ENCODE results near the gene RPRD2.
A peak's percentile ranks its signal among the peaks of the same experiment; 100 is the strongest.
"Not testable (repeated sequence)": the region's sequence is repeated elsewhere in the genome, so short reads cannot be mapped to it uniquely, and the experiment has no call there.

The RPRD2 gene

DNA sequence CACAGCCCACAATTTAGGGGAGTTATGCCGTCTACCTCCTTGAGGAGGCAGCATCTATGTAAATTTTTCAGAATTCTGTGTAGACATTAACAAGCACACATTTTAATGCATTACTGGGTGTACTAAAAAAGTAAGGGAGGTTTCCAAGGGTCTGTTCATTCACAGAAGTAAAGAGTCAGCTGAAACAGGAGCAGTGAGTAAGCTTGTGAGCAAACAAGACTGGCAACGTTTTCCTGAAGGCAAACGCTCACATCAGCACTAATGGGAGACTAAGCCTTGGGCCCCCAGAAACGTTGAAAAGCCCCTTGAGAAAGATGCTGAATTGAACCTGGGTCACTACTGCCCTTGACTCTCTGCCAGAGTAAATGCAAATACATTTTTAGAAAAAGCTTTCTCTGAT is 25.7 kb downstream of the RPRD2 start:
- no peak for DNase-seq (ENCODE audit: low read depth in 2 of 2)

- no peak for DNase-seq (ENCODE audit: low read depth in 2 of 2)
These were observed 28.7 kb downstream of the RPRD2 start for GRCh38 chr1:150392627-150393026.

DNA sequence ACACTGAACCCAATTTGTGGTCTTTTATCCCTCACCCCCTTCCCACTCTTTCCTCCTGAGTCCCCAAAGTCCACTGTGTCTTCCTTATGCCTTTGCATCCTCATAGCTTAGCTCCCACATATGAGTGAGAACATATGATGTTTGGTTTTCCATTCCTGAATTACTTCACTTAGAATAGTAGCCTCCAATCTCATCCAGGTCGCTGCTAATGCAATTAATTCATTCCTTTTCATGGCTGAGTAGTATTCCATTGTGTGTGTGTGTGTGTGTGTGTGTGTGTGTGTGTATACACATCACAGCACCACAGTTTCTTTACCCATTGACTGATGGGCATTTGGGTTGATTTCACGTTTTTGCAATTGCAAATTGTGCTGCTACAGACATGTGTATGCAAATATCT is 31.2 kb downstream of the RPRD2 start:
- not testable (repeated sequence) for DNase-seq (ENCODE audit: low read depth in 2 of 2)

DNA sequence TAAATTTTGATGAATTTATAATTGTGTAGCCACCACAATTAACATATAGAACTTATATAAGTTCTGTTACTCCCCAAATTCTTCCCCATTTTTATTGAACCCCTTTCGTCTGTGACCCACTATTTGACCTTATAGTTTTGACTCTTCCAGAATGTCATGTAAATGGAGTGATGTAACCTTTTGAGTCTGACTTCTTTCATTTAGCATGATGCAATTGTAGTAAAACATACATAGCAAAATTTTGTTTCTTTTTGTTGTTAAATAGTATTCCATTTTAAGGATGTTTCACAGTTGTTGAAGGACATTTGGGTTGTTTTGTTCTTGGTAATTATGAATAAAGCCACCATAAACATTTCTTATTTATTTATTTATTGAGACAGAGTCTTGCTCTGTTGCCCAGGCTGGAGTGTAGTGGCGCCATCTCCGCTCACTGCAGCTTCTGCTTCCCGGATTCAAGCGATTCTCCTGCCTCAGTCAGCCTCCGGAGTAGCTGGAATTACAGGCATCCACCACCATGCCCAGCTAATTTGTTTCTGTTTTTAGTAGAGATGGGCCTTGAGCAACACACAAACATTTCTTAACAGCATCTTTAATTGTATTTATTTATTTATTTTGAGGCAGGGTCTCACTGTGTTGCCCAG is 33.6 kb downstream of the RPRD2 start:
- DNase-seq (ENCODE audit: low read depth in 2 of 2), result no peak

DNA sequence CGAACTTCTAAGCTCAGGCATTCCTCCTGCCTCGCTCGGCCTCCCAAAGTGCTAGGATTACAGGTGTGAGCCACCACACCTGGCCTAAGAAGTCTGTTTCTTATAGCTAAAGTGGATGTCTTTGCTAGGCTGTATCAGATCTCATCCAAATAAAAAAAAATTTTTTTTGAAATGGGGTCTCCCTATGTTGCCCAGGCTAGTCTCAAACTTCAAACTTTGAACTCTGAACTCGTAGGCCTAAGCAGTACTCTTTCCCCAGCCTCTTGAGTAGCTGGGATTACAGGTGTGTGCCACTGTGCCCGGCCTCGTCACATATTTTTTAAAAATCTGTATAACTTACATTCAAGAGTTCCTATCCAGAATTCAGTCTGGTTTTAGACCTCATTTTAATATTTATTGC is 40.5 kb downstream of the RPRD2 start:
- DNase-seq (ENCODE audit: low read depth in 2 of 2), result no peak

- no peak for DNase-seq (ENCODE audit: low read depth in 2 of 2)
These were observed 41.7 kb downstream of the RPRD2 start for GRCh38 chr1:150405660-150406059.

GRCh38 chr1:150406483-150406882 is 42.5 kb downstream of the RPRD2 start:
- no peak for DNase-seq (ENCODE audit: low read depth in 2 of 2)

GRCh38 chr1:150407330-150407729 is 43.4 kb downstream of the RPRD2 start:
- DNase-seq (ENCODE audit: low read depth in 2 of 2), result no peak

DNA sequence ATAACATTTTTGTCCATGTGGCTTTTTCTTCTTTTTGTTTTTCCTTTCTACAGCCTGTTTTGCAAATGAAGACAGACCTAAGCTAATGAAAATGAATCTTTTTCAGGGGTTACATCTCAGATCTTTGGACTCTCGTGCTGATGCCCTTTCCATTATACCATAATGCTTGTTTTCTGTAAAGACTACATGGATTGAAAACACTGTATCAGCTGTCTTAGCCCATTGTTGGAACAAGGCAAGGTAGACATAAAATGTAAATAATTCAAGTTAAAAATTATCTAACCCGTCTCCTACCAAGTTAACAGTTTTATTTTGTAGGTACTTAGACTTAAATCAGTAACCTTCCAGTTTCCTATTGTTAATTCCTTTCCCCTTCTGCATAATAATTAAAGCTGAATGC is 44.9 kb downstream of the RPRD2 start:
- DNase-seq (ENCODE audit: low read depth in 2 of 2), result no peak

- DNase-seq (ENCODE audit: low read depth in 2 of 2), result no peak
These were observed 45.8 kb downstream of the RPRD2 start for GRCh38 chr1:150409504-150410362.

DNA sequence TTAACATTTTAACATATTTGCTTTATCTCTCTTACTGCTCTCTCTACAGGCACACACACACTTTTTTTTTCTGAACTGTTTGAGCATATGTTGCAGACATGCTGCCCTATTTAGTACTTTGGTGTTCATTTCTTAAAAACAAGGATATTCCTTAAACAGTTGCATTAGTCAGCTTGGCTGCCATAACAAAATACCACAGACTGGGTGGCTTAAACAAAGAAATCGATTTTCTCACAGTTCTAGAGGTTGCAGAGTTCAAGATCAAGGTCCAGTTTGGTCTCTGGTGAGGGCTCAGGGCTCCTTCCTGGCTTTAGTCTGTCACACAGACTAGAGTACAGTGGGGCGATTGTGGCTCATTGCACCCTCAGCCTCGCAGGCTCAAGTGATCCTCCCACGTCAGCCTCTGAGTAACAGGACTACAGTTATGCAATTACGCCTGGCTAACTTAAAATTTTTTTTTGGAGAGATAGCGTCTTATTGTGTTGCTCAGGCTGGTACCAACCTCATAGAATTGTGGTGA is 46.7 kb downstream of the RPRD2 start:
- no peak for DNase-seq (ENCODE audit: low read depth in 2 of 2)

- no peak for DNase-seq (ENCODE audit: low read depth in 2 of 2)
These were observed 50.6 kb downstream of the RPRD2 start for GRCh38 chr1:150414592-150414991.

DNA sequence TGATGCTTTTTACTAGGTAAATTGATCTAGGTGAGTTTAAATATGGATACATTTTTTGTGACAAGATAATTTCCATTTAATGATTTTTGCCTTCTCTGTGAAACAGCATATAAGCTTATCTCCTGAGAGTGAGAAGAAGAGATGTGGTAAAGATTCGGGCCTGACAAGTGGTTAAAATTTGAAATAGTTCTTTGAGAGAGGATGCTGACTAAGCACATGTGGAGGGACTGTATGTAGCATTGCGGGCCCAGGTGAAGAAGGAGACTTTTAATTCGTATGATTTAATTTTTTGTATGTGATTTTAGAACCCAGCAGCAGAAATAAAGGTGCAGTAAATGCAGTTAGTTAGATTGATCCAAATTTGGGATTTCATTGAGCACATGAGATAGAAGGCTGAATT is 51.9 kb downstream of the RPRD2 start:
- DNase-seq (ENCODE audit: low read depth in 2 of 2), result no peak

- DNase-seq (ENCODE audit: low read depth in 2 of 2), result no peak
These were observed 56.8 kb downstream of the RPRD2 start for GRCh38 chr1:150420560-150421265.

GRCh38 chr1:150422541-150422940 is 58.6 kb downstream of the RPRD2 start:
- DNase-seq (ENCODE audit: low read depth in 2 of 2), result no peak

GRCh38 chr1:150429805-150430204 is 65.9 kb downstream of the RPRD2 start:
- DNase-seq (ENCODE audit: low read depth in 2 of 2), result no peak

DNA sequence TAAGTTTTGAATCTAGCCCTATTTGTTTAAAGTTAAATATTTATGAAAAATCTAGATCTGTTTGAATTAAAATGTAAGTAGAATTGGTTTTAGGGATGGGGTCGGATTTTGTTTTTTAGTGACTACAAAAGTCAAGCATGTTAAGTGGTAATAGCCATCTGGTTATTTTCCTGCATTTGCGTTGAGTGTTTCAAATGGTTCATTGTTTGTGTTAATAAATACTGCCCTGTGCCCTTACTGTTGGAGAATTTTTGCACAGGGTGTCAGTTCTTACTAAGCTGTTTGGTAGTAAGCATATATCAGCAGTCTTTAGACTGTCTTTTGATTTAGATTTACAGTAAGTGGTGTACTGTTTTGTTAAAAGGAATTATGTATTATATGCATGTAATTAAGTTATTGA is 77.2 kb downstream of the RPRD2 start:
- no peak for DNase-seq (ENCODE audit: low read depth in 2 of 2)

- DNase-seq (ENCODE audit: low read depth in 2 of 2), result no peak
These were observed 80.3 kb downstream of the RPRD2 start for GRCh38 chr1:150444232-150444631.

DNA sequence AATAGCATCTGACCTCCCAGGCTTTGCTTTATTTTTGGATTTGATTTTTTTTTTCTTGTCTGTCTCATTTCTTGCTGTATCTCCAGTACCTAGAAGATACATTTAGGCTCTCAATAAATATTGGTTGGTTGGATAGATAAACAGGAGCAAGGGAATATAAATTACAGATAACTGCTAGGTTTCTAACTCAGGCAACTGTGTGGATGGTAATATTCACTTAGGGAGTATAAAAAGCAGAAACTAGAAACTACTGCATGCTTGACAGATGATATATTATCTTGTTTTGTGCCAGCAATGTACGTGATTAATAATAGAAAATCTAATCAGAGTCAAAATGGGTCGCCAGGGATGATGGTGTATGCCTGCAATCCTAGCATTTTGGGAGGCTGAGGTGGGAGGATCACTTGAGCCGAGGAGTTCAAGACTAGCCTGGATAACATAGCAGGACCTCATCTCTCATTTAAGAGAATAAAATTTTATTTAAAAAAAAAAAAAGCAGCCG is 92.2 kb downstream of the RPRD2 start:
- DNase-seq (ENCODE audit: low read depth in 2 of 2), result no peak

- peak; percentile 27 to 40 for DNase-seq (ENCODE audit: low read depth in 2 of 2)
These were observed 100.5 kb downstream of the RPRD2 start for GRCh38 chr1:150464422-150464826.

DNA sequence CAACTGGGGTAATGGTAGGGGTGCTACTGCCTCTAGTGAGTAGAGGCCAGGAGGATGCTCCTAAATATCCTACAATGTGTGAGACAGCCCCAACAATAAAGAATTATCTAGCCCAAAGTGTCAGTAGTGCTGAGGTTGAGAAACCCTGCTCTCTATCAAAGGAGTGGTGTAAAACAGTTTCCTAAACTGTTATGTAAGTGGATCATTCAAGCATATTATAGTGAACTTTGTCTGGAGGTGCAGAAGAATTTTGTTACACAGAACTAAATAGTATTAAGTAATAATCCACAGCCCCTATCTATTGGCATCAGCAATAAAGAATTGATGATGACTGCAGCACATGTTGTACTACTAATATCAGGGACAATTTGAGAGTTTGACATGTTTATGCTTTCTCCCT is 103.0 kb downstream of the RPRD2 start:
- DNase-seq (ENCODE audit: low read depth in 2 of 2), result no peak

- no peak for DNase-seq (ENCODE audit: low read depth in 2 of 2)
These were observed 105.3 kb downstream of the RPRD2 start for GRCh38 chr1:150469291-150469690.
